Progenitor cell of endocrine pancreas (in vitro differentiated cells): ENCODE measurements around the gene OPALIN. TPM values are rescaled to one million over a fixed set of nuclear protein-coding genes. Genes with fewer than 3 reads are reported as not detected.
"Not testable (repeated sequence)": the region's sequence is repeated elsewhere in the genome, so short reads cannot be mapped to it uniquely, and the experiment has no call there.

Experiments
- DNase-seq: peaks from one replicate; pipeline ENCODE4 v3.0.0; 2021; ENCODE audit warnings: low spot score; ENCODE audit not compliant: unreplicated experiment
- H3K27ac Mint-ChIP-seq: 2 replicates; pipeline ENCODE4 v1.8.0; 2021; ENCODE audit warnings: mild to moderate bottlenecking, moderate library complexity, mixed read lengths
- H3K27me3 Mint-ChIP-seq: 2 replicates; pipeline ENCODE4 v1.8.0; 2021; ENCODE audit warnings: mixed read lengths
- H3K36me3 Mint-ChIP-seq: 2 replicates; pipeline ENCODE4 v1.8.0; 2022; ENCODE audit warnings: mixed read lengths; ENCODE audit not compliant: insufficient read depth
- H3K4me1 Mint-ChIP-seq: 2 replicates; pipeline ENCODE4 v1.8.0; 2021; ENCODE audit warnings: low read depth, mixed read lengths
- H3K4me3 Mint-ChIP-seq: 2 replicates; pipeline ENCODE4 v1.8.0; 2021; ENCODE audit warnings: low read depth, mild to moderate bottlenecking, moderate library complexity, mixed read lengths
- H3K9me3 Mint-ChIP-seq: 2 replicates; pipeline ENCODE4 v1.8.0; 2021; ENCODE audit warnings: low read depth, mixed read lengths
- total RNA-seq: library from RNA; stranded (reverse); gene quantifications from 2 replicates; pipeline ENCODE4 v1.2.1, GENCODE V29; 2021
- TF ChIP-seq, protein P1 (sequence below): fragments of 200-600 bp; sonication (generic); IDR thresholded peaks from one replicate; pipeline ENCODE4 v1.5.0; 2021; ENCODE audit warnings: antibody characterized with exemption, mild to moderate bottlenecking; ENCODE audit not compliant: unreplicated experiment

Gene OPALIN
- total RNA-seq, 1 donor from 2014 or later: not detected

DNA sequence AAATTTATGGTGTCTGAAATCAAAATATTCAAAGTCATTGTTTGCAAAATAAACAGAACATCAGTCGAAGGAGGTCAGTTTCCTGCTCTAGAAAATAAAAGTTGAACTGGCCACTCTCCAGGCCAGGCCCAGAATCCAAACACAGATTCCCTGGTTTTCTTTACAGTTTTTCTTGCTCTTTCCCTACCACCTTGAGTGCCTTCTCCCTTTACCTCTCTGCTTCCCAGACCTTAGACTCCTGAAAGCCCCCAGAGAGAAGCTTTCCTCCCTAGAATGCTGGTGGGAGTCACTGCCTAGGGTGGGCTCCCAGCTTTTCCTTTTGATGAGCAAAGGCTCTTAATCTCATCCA, 48.5 kb downstream of the OPALIN start:
- Mint-ChIP-seq H3K9me3 (no peaks in the 10 kb centered on the region), H3K27me3 (no peaks in the 10 kb centered on the region), H3K4me3 (no peak overlapping the region), H3K36me3 (no peaks in the 10 kb centered on the region), H3K4me1 (peaks cover 2% of the 10 kb centered on the region), H3K27ac (no peak overlapping the region)
- no peak for DNase-seq
- TF ChIP-seq, protein P1, sequence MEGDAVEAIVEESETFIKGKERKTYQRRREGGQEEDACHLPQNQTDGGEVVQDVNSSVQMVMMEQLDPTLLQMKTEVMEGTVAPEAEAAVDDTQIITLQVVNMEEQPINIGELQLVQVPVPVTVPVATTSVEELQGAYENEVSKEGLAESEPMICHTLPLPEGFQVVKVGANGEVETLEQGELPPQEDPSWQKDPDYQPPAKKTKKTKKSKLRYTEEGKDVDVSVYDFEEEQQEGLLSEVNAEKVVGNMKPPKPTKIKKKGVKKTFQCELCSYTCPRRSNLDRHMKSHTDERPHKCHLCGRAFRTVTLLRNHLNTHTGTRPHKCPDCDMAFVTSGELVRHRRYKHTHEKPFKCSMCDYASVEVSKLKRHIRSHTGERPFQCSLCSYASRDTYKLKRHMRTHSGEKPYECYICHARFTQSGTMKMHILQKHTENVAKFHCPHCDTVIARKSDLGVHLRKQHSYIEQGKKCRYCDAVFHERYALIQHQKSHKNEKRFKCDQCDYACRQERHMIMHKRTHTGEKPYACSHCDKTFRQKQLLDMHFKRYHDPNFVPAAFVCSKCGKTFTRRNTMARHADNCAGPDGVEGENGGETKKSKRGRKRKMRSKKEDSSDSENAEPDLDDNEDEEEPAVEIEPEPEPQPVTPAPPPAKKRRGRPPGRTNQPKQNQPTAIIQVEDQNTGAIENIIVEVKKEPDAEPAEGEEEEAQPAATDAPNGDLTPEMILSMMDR: no peak

DNA sequence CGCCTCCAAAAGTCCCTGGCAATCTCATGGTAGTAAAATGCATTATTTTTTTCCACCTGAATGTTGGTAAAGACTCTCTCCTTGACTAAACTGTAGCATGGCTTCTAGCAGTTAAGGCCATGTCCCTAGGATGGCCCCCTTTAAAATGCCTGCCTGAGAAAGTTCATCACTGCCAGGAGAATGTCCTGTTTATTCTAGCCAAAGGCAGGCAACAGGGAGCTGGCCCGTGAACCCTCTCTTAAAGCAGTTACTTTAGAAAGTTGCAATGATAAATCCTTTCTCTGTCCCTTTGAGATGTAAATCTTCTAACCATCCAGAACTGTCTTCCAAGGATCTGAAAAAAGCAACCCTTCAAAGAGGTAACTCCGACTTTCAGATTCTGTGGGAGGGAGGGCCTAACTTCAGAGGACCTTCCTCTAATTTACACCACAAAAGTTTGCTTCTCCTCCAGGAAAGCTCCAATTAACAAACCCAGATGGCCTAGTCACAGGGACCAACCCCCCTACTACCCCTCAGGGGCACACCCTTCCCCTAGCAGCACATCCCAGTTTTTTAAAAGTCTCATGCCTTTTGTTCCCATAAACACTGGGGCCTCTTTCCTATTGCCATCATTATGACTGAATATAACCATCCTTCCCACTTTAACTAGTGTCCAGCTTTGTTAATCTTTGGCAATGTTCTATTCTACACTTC, 49.0 kb downstream of the OPALIN start:
- DNase-seq: no peak
- Mint-ChIP-seq H3K4me1 (peaks cover 2% of the 10 kb centered on the region), H3K27ac (no peak overlapping the region), H3K4me3 (no peak overlapping the region), H3K27me3 (no peaks in the 10 kb centered on the region), H3K36me3 (no peaks in the 10 kb centered on the region), H3K9me3 (no peaks in the 10 kb centered on the region)
- TF ChIP-seq, protein P1: no peak

DNA sequence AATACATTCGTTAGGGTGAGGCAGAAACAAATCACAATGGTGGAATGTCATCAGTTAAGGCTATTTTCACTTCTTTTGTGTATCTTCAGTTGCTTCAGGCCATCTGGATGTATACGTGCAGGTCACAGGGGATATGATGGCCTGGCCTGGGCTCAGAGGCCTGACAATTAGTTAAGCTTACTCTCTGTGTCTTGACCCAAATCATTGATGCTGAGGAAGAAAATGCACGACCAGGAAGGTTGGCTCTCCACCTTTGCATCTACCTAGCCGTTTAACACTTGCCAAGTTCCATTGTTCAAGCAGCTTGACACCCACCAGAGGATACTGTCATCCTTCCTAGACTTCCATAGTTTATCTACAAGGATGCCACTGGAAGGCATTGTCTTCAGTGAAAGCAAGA, 49.9 kb downstream of the OPALIN start:
- DNase-seq, H3K27ac Mint-ChIP-seq, H3K36me3 Mint-ChIP-seq, H3K4me1 Mint-ChIP-seq, H3K9me3 Mint-ChIP-seq, H3K4me3 Mint-ChIP-seq, H3K27me3 Mint-ChIP-seq: not testable (repeated sequence)

DNA sequence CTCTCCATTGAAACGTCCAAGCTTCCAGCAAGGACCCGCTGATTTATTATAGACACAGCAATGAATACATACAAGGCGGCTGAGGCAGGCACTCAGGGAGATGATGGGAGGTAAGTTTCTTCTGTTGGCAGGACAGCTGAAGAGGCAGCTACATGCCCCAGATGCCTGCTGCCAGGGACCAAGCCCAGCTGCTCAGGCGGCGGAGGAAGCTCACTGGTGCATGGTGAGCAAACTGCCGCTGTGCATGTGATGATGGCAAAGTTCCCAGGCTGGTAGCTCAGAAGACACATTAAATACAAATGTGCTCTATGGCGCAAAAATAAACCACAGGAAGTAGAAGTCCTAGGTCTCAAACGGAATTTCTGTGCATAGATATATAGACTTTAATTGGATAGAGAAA, 52.3 kb downstream of the OPALIN start:
- H3K27ac Mint-ChIP-seq: no peak overlapping the region
- DNase-seq: no peak
- TF ChIP-seq, protein P1: no peak
- H3K36me3 Mint-ChIP-seq: no peaks in the 10 kb centered on the region
- H3K4me1 Mint-ChIP-seq: peaks cover 9% of the 10 kb centered on the region
- H3K4me3 Mint-ChIP-seq: no peak overlapping the region
- no peaks in the 10 kb centered on the region for H3K27me3 Mint-ChIP-seq
- H3K9me3 Mint-ChIP-seq: no peaks in the 10 kb centered on the region

DNA sequence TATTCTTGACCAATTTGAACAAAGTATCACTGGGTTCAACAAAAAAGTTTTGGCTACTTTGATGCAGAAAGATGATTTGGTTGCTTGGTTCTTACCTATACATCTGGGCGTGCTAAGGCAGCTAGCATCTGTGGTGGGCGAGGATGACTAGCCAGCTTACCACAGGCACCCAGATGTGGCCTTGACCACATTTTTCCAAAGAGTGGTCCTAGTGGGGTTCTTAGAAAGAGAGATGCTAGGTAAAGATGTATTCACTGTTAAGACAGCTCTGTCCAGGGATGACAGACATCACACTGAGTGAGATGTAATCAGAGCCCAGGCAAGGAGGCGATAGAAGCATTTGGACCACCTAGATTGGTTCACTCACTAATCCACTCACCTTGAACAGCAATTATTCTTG, 53.8 kb downstream of the OPALIN start:
- TF ChIP-seq, protein P1: no peak
- no peak for DNase-seq
- H3K4me1 Mint-ChIP-seq: peaks cover 19% of the 10 kb centered on the region
- no peak overlapping the region for H3K4me3 Mint-ChIP-seq
- H3K27ac Mint-ChIP-seq: no peak overlapping the region
- no peaks in the 10 kb centered on the region for H3K36me3 Mint-ChIP-seq
- no peaks in the 10 kb centered on the region for H3K9me3 Mint-ChIP-seq
- no peaks in the 10 kb centered on the region for H3K27me3 Mint-ChIP-seq

DNA sequence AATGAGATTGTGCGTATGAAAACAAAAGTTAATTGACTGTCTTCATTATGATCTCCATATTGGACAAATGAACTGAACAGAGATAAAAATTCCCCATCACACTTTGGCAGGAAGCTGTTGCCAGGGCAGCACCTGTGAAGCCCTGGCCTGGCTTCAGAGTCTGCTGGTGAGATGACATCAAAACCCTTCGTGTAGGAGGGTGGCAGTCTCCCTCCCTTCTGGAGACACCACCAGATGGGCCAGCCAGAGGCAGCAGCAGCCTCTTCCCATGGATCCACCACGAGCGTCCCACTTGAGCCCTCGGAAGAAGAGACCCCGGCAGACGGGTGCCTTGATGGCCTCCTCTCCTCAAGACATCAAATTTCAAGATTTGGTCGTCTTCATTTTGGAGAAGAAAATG, 54.6 kb downstream of the OPALIN start, which contains the start of gene DNTT:
DNTT (plus strand) TSS at position 205 of the 400 bp plus-strand sequence; CDS start at position 269, 64 bp downstream.
- H3K4me3 Mint-ChIP-seq: no peak within 1 kb of the TSS
- H3K27ac Mint-ChIP-seq: no peak within 1 kb of the TSS
- TF ChIP-seq, protein P1: no peak
- no peaks in the 10 kb centered on the region for H3K36me3 Mint-ChIP-seq
- H3K4me1 Mint-ChIP-seq: peaks cover 19% of the 10 kb centered on the region
- H3K9me3 Mint-ChIP-seq: no peaks in the 10 kb centered on the region
- H3K27me3 Mint-ChIP-seq: no peaks in the 10 kb centered on the region
- no peak for DNase-seq
